ENCODE data around the gene CAPN2.

DNA sequence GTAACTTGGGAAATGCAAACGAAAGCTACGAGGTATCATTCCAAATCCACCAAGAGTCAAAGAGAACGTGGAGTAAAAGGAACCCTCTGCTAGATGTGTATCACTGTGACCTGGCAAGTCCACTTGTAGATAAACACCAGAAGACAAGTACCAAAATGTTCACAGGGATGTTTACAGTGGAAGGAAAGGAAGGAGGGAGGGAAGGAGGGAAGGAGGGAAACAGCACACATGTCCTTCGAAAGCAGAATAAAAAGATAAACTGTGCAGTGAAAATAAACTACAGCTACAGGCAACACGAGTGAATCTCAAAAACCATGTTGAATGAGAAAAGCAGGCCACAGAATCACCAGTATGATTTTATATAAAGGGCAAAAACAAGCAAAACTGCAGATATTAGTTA, 73.5 kb downstream of the CAPN2 start:
- TF ChIP-seq GATA2 (IDR thresholded peaks at IDR 0.05; ENCODE audit: low read depth, low read length) (no peak), GATA3 (IDR thresholded peaks at IDR 0.05; ENCODE audit: low read depth, low read length) (no peak)

All from SH-SY5Y (cell line).